Testis (tissue), 2 donors: ENCODE measurements around the gene TEDDM1.

Experiments
- POLR2A ChIP-seq: fragments of 450-650 bp; IDR thresholded peaks from one replicate; pipeline ENCODE4 v1.6.1; 2017; ENCODE audit warnings: antibody characterized with exemption, mild to moderate bottlenecking, moderate library complexity
- TF ChIP-seq, protein P1 (sequence below), 3 experiments: fragments of 450-650 bp in 2 of 3; fragments of 200-600 bp in 1 of 3; sonication (generic) in 1 of 3; IDR thresholded peaks; one replicate each; pipeline ENCODE4 v1.5.1; 2016 to 2019; ENCODE audit warnings: antibody characterized with exemption in 3 of 3, mild to moderate bottlenecking in 2 of 3, moderate library complexity in 1 of 3

DNA sequence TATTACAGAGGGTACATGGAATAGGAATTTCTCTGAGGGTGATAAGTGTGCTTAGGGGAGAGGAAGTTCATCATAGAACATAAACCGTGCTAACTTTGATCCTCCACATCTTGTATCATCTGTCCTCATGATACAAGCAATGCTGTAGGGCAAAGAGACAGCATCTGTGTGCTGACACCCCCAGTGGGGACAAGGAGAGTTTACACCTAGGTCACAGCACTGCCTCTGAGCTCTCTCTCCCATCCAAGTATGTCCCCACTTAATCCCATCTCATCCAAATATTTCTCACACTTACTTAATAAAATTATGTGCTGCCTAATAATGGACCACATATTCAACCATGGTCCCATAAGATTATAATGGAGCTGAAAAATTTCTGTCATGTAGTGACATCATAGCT, 4.3 kb upstream of the TEDDM1 start:
- TF ChIP-seq, protein P1, sequence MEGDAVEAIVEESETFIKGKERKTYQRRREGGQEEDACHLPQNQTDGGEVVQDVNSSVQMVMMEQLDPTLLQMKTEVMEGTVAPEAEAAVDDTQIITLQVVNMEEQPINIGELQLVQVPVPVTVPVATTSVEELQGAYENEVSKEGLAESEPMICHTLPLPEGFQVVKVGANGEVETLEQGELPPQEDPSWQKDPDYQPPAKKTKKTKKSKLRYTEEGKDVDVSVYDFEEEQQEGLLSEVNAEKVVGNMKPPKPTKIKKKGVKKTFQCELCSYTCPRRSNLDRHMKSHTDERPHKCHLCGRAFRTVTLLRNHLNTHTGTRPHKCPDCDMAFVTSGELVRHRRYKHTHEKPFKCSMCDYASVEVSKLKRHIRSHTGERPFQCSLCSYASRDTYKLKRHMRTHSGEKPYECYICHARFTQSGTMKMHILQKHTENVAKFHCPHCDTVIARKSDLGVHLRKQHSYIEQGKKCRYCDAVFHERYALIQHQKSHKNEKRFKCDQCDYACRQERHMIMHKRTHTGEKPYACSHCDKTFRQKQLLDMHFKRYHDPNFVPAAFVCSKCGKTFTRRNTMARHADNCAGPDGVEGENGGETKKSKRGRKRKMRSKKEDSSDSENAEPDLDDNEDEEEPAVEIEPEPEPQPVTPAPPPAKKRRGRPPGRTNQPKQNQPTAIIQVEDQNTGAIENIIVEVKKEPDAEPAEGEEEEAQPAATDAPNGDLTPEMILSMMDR (IDR thresholded peaks at IDR 0.05): no peak
- TF ChIP-seq POLR2A: no peak
